K562 (cell line): ENCODE data around the gene TMEM131. TPM values are rescaled to one million over a fixed set of nuclear protein-coding genes. Genes with fewer than 3 reads are reported as not detected.
A peak's percentile ranks its signal among the peaks of the same experiment; 100 is the strongest.

Experiments
- ARHGAP35 ChIP-seq: fragments of 450-650 bp; IDR thresholded peaks from 2 replicates; pipeline ENCODE4 v1.6.1; 2018; ENCODE audit not compliant: partially characterized antibody
- BHLHE40 ChIP-seq: IDR thresholded peaks from 2 replicates; pipeline ENCODE4 v1.6.1; 2011; ENCODE audit warnings: low read length, improper control_type of control experiment
- CBX3 ChIP-seq, 2 experiments: IDR thresholded peaks; 1 replicate in 1 of 2; 2 replicates in 1 of 2; pipeline ENCODE4 v1.6.1; 2012; ENCODE audit warnings: inconsistent platforms in 2 of 2, low read length in 2 of 2, borderline replicate concordance in 1 of 2, control low read depth in 1 of 2
- COPS2 ChIP-seq: fragments of 450-650 bp; conservative IDR thresholded peaks from 2 replicates; pipeline ENCODE4 v1.6.1; 2016; ENCODE audit warnings: mild to moderate bottlenecking, moderate library complexity
- ESRRB ChIP-seq: fragments of 250-450 bp; sonication (Bioruptor Pico); IDR thresholded peaks from 2 replicates; pipeline ENCODE4 v1.5.0; 2020; ENCODE audit warnings: mild to moderate bottlenecking, moderate library complexity, borderline replicate concordance
- HDAC3 ChIP-seq: fragments of 450-650 bp; IDR thresholded peaks from 2 replicates; pipeline ENCODE4 v1.6.1; 2018; ENCODE audit warnings: borderline replicate concordance, mild to moderate bottlenecking, moderate library complexity; ENCODE audit not compliant: partially characterized antibody
- HLTF ChIP-seq: fragments of 450-650 bp; IDR thresholded peaks from 2 replicates; pipeline ENCODE4 v1.6.1; 2016
- JUND ChIP-seq, 2 experiments: IDR thresholded peaks; 2 replicates in 1 of 2; 3 replicates in 1 of 2; pipeline ENCODE4 v1.6.1; 2011; ENCODE audit warnings: borderline replicate concordance in 2 of 2, low read depth in 2 of 2, low read length in 2 of 2, improper control_type of control experiment in 1 of 2, missing biosample characterization in 1 of 2, missing genetic modification characterization in 1 of 2, missing genetic modification reagents in 1 of 2
- KLF13 ChIP-seq: fragments of 450-650 bp; IDR thresholded peaks from 2 replicates; pipeline ENCODE4 v1.6.1; 2016; ENCODE audit warnings: missing genetic modification characterization, low read depth, mild to moderate bottlenecking, missing compliant biosample characterization, moderate library complexity, borderline replicate concordance
- MTA1 ChIP-seq: fragments of 450-650 bp; IDR thresholded peaks from 2 replicates; pipeline ENCODE4 v1.6.1; 2017; ENCODE audit warnings: borderline replicate concordance
- NFXL1 ChIP-seq: fragments of 450-650 bp; formaldehyde crosslinking; IDR thresholded peaks from 2 replicates; pipeline ENCODE4 v1.4.0; 2021; ENCODE audit warnings: mild to moderate bottlenecking
- NR3C1 ChIP-seq: sonication (generic); formaldehyde crosslinking; IDR thresholded peaks from 2 replicates; pipeline ENCODE4 v1.8.1; 2022; ENCODE audit warnings: missing genetic modification reagents
- PPARD ChIP-seq: fragments of 250-450 bp; sonication (Bioruptor Pico); IDR thresholded peaks from 2 replicates; pipeline ENCODE4 v1.8.0; 2022; ENCODE audit warnings: inconsistent platforms, mild to moderate bottlenecking, moderate library complexity
- RBM34 ChIP-seq: fragments of 200-400 bp; formaldehyde crosslinking; IDR thresholded peaks from 2 replicates; pipeline ENCODE4 v1.6.1; 2018; ENCODE audit warnings: low read length, borderline replicate concordance; ENCODE audit not compliant: insufficient read depth
- SUPT5H ChIP-seq: fragments of 450-650 bp; IDR thresholded peaks from 2 replicates; pipeline ENCODE4 v1.6.1; 2016
- TGIF2 ChIP-seq: sonication (generic); formaldehyde crosslinking; IDR thresholded peaks from 2 replicates; pipeline ENCODE4 v1.8.1; 2022; ENCODE audit warnings: mild to moderate bottlenecking, missing genetic modification reagents, moderate library complexity
- TRIM24 ChIP-seq, 2 experiments: fragments of 450-650 bp; IDR thresholded peaks; 2 replicates each; pipeline ENCODE4 v1.6.1; 2016
- ZEB2 ChIP-seq: fragments of 450-650 bp; IDR thresholded peaks from 2 replicates; pipeline ENCODE4 v1.6.1; 2016
- ZNF316 ChIP-seq: fragments of 450-650 bp; IDR thresholded peaks from 2 replicates; pipeline ENCODE4 v1.6.1; 2016
- ZNF551 ChIP-seq: fragments of 250-450 bp; sonication (Bioruptor Pico); IDR thresholded peaks from 2 replicates; pipeline ENCODE4 v1.5.0; 2021; ENCODE audit warnings: mild to moderate bottlenecking, moderate library complexity
- ZNF780A ChIP-seq: fragments of 250-450 bp; sonication (Bioruptor Pico); IDR thresholded peaks from 2 replicates; pipeline ENCODE4 v1.5.0; 2021; ENCODE audit warnings: mild to moderate bottlenecking
- polyA plus RNA-seq, 8 experiments: library from polyadenylated mRNA; depleted of rRNA in 4 of 8; stranded (reverse) in 5 of 8; unstranded in 3 of 8; fragments of >200 nt; fragmentation: Nextera tagmentation in 2 of 8; fragmentation: Illumina TruSeq in 1 of 8; extraction: Ambion mirVana in 2 of 8; extraction: Trizol in 1 of 8; gene quantifications; 2 replicates each; pipeline versions ENCODE4 v1.2.1 to v1.2.3, GENCODE V29; 2011 to 2014; ENCODE audit warnings: inconsistent platforms in 1 of 8, missing spikeins in 1 of 8
- total RNA-seq, 7 experiments: library from RNA; depleted of rRNA in 6 of 7; stranded (reverse); fragments of >200 nt in 6 of 7; fragmentation: Illumina TruSeq in 2 of 7; extraction: Trizol in 2 of 7; gene quantifications; 2 replicates each; pipeline versions ENCODE4 v1.2.1 to v1.2.3, GENCODE V29; 2011 to 2021; ENCODE audit warnings: low replicate concordance in 1 of 7
- TF ChIP-seq, protein P1 (sequence below): fragments of 250-450 bp; sonication (Bioruptor Pico); IDR thresholded peaks from 2 replicates; pipeline ENCODE4 v1.5.0; 2021
- TF ChIP-seq, protein P2 (sequence below): fragments of 250-450 bp; sonication (Bioruptor Pico); IDR thresholded peaks from 2 replicates; pipeline ENCODE4 v1.8.0; 2022; ENCODE audit warnings: inconsistent platforms, mild to moderate bottlenecking, moderate library complexity, borderline replicate concordance
- TF ChIP-seq, protein P3 (sequence below): fragments of 450-650 bp; formaldehyde crosslinking; IDR thresholded peaks from 2 replicates; pipeline ENCODE4 v1.4.0; 2020; ENCODE audit warnings: mild to moderate bottlenecking, mixed read lengths
- TF ChIP-seq, protein P4 (sequence below): fragments of 250-450 bp; sonication (Bioruptor Pico); IDR thresholded peaks from 2 replicates; pipeline ENCODE4 v1.5.0; 2021; ENCODE audit warnings: mild to moderate bottlenecking, moderate library complexity

The TMEM131 gene
- total and polyA plus RNA-seq, 9 of the 15 experiments (the other 6 are each of a cell fraction or from before 2014, with no cell fraction given): 2.5 to 21.1 (median 12.4) TPM

DNA sequence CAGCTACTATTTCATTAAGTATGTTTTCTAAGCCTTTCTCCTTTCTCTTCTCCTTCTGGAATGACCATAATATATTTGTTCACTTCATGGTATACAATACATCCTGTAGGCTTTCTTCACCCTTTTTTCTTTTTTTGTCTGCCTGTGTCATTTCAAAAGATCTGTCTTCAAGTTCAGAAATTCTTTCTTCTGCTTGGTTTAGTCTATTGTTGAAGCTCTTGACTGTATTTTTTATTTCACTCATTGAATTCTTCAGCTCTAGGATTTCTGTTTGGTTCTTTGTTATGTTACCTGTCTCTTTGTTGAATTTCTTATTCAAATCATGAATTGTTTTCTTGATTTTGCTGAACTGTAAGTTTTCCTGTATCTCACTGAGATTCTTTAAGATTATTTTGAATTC, 109.9 kb downstream of the TMEM131 start (continued):
- TF ChIP-seq, protein P1, sequence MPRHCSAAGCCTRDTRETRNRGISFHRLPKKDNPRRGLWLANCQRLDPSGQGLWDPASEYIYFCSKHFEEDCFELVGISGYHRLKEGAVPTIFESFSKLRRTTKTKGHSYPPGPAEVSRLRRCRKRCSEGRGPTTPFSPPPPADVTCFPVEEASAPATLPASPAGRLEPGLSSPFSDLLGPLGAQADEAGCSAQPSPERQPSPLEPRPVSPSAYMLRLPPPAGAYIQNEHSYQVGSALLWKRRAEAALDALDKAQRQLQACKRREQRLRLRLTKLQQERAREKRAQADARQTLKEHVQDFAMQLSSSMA (CRISPR knock-in tag): no peak
- TF ChIP-seq ZNF780A: no peak
- TF ChIP-seq, protein P2, sequence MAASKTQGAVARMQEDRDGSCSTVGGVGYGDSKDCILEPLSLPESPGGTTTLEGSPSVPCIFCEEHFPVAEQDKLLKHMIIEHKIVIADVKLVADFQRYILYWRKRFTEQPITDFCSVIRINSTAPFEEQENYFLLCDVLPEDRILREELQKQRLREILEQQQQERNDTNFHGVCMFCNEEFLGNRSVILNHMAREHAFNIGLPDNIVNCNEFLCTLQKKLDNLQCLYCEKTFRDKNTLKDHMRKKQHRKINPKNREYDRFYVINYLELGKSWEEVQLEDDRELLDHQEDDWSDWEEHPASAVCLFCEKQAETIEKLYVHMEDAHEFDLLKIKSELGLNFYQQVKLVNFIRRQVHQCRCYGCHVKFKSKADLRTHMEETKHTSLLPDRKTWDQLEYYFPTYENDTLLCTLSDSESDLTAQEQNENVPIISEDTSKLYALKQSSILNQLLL: no peak
- TF ChIP-seq RBM34: no peak
- TF ChIP-seq NR3C1 (CRISPR knock-in tag): no peak
- TF ChIP-seq ZEB2: peak; percentile 42; the same call in 1 of the 2 replicates
- no peak for TF ChIP-seq SUPT5H
- no peak for TF ChIP-seq COPS2
- 0 out of 2 replicates have a peak, but pooled peaks have one; percentile 7 for TF ChIP-seq ZNF316
- TF ChIP-seq NFXL1 (CRISPR knock-in tag): no peak
- TF ChIP-seq HLTF: 0 out of 2 replicates have a peak, but pooled peaks have one; percentile 65
- TF ChIP-seq BHLHE40: no peak
- peak in 1 of 2 experiments; percentile 60; a peak in 1 of 3 replicates for TF ChIP-seq CBX3 (IDR thresholded peaks at IDR 0.05; ENCODE audit: borderline replicate concordance in 1 of 2, low read length in 2 of 2)
- no peak for TF ChIP-seq MTA1
- no peak for TF ChIP-seq ESRRB (CRISPR knock-in tag)
- no peak for TF ChIP-seq PPARD (CRISPR knock-in tag)
- TF ChIP-seq ZNF551 (CRISPR knock-in tag): no peak
- TF ChIP-seq HDAC3: no peak
- TF ChIP-seq TRIM24 (IDR thresholded peaks at IDR 0.05): peak in 1 of 2 experiments; percentile 36; a peak in 1 of 4 replicates
- TF ChIP-seq KLF13 (tag): no peak
- TF ChIP-seq JUND (IDR thresholded peaks at IDR 0.05; ENCODE audit: borderline replicate concordance, low read depth, low read length): no peak
- TF ChIP-seq JUND (tag; IDR thresholded peaks at IDR 0.05; ENCODE audit: borderline replicate concordance, low read depth, low read length): no peak
- no peak for TF ChIP-seq ARHGAP35
- TF ChIP-seq, protein P3, sequence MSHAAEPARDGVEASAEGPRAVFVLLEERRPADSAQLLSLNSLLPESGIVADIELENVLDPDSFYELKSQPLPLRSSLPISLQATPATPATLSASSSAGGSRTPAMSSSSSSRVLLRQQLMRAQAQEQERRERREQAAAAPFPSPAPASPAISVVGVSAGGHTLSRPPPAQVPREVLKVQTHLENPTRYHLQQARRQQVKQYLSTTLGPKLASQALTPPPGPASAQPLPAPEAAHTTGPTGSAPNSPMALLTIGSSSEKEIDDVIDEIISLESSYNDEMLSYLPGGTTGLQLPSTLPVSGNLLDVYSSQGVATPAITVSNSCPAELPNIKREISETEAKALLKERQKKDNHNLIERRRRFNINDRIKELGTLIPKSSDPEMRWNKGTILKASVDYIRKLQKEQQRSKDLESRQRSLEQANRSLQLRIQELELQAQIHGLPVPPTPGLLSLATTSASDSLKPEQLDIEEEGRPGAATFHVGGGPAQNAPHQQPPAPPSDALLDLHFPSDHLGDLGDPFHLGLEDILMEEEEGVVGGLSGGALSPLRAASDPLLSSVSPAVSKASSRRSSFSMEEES (CRISPR knock-in tag): no peak
- no peak for TF ChIP-seq TGIF2 (CRISPR knock-in tag)
- TF ChIP-seq, protein P4, sequence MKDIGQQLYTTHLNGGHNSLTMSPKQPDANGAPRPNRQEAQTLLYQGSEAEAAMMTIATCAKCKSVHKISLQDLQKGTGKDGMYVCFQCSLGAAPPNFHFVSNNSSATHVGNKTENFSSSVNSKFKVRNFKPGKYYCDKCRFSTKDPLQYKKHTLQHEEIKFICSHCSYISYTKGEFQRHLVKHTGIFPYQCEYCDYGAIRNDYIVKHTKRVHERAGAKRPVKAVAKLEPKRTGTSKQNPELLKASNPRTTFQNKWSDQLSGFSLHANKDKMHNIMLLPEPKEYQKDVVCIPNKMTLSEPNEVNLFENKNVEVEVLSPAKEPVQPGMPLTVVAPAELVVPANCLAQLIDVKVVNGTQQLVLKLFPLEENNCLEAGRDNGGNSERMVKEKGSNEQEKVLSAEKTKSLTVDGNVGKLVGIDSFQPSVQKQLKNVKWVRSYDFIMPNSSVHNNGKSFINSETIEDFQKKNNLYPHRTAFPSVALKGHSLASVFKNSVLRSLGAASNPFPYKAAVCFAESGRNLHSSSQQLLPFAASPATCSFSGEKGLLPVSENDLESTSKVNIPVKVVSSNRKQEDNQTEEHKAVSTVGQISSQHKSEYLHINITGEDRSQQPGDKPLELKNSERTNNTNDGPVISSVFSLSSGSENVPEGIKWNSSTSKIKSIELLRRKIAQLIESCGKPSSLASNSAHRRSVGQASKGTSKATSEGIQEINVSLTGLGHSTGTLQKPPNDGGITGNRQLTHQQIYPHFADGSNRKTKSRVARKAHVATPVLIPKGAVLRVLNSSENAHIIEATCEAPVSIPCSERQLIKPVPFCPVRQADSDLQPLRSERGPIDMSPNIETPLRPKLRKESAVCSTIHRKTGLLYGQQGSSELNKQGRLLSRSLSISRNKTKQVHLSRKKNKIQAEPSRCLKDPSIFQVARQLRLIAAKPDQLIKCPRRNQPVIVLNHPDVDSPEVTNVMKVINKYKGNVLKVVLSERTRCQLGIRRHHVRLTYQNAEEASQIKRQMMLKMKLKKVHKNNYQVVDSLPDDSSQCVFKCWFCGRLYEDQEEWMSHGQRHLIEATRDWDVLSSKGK (CRISPR knock-in tag): no peak
